B cell (primary cell): Measurements from ENCODE around the gene TXNDC11. TPM values are rescaled to one million over a fixed set of nuclear protein-coding genes. Genes with fewer than 3 reads are reported as not detected.

Experiments
- ATAC-seq: fragments of 200-7000 bp; cut with Tn5 transposase; one replicate; pipeline ENCODE4 v1.10.0; 2021; ENCODE audit warnings: low read depth, mild to moderate bottlenecking, moderate number of reproducible peaks, moderate library complexity
- CTCF ChIA-PET: fragments of 350-600 bp; sonication (Branson Sonifier 250); formaldehyde crosslinking; loops from one replicate; lab custom pipeline; 2021; ENCODE audit warnings: antibody characterized with exemption, inconsistent platforms; lab: Charles Lee
- POLR2A ChIA-PET: fragments of 350-600 bp; sonication (Branson Sonifier 250); formaldehyde crosslinking; loops from one replicate; lab custom pipeline; 2021; ENCODE audit warnings: antibody characterized with exemption; lab: Charles Lee
- DNase-seq: peaks from one replicate; pipeline ENCODE4 v3.0.0; 2013
- H2AFZ ChIP-seq: 2 replicates; pipeline ENCODE4 v1.6.1; 2012; ENCODE audit warnings: mild to moderate bottlenecking, low read depth, low read length; ENCODE audit not compliant: insufficient read depth, poor library complexity, severe bottlenecking
- H3K27ac ChIP-seq, 2 donors: 1 replicate in 1 of 2; 2 replicates in 1 of 2; pipeline ENCODE4 v1.5.1; 2012 to 2013; ENCODE audit warnings: low read length in 2 of 2, mild to moderate bottlenecking in 2 of 2, moderate library complexity in 1 of 2
- H3K27me3 ChIP-seq, 4 experiments: fragments of 200-600 bp in 1 of 4; sonication (generic) in 1 of 4; replicated peaks in 1 of 4; 1 replicate in 2 of 4; 2 replicates in 2 of 4; pipeline versions ENCODE4 v1.6.1 to v1.7.0; 2013 to 2016; ENCODE audit warnings: low read length in 3 of 4, mild to moderate bottlenecking in 2 of 4, mixed read lengths in 1 of 4, moderate library complexity in 1 of 4; ENCODE audit not compliant: insufficient read depth in 4 of 4, control insufficient read depth in 3 of 4; ENCODE audit errors: control extremely low read depth in 1 of 4
- H3K36me3 ChIP-seq, 2 experiments: replicated peaks in 1 of 2; 1 replicate in 1 of 2; 2 replicates in 1 of 2; pipeline versions ENCODE4 v1.6.1 to v1.7.1; 2013; ENCODE audit warnings: low read length in 1 of 2; ENCODE audit not compliant: insufficient read depth in 2 of 2, control insufficient read depth in 1 of 2; ENCODE audit errors: control extremely low read depth in 1 of 2, extremely low read depth in 1 of 2
- H3K4me1 ChIP-seq, 2 donors: fragments of 200-600 bp in 1 of 2; sonication (generic) in 1 of 2; 1 replicate in 1 of 2; 2 replicates in 1 of 2; pipeline versions ENCODE4 v1.5.1 to v1.6.1; 2013 to 2017; ENCODE audit warnings: low read length in 2 of 2; ENCODE audit not compliant: control insufficient read depth in 2 of 2, insufficient read depth in 2 of 2
- H3K4me2 ChIP-seq: replicated peaks from 2 replicates; pipeline ENCODE3; 2012; ENCODE audit warnings: mild to moderate bottlenecking, low read depth, low read length; ENCODE audit not compliant: poor library complexity, severe bottlenecking
- H3K4me3 ChIP-seq, 5 experiments: fragments of 200-600 bp in 1 of 5; sonication (generic) in 1 of 5; 1 replicate in 3 of 5; 2 replicates in 2 of 5; pipeline versions ENCODE4 v1.5.1 to v1.7.0; 2011 to 2016; ENCODE audit warnings: low read length in 4 of 5, mild to moderate bottlenecking in 4 of 5, low read depth in 2 of 5, control low read depth in 1 of 5, moderate library complexity in 1 of 5; ENCODE audit not compliant: insufficient read depth in 1 of 5; ENCODE audit errors: control extremely low read depth in 1 of 5, extremely low read depth in 1 of 5
- H3K79me2 ChIP-seq: fragments of 200-600 bp; sonication (generic); one replicate; pipeline ENCODE4 v1.6.0; 2016; ENCODE audit warnings: low read length; ENCODE audit not compliant: control insufficient read depth, insufficient read depth
- H3K9ac ChIP-seq: fragments of 200-600 bp; sonication (generic); 2 replicates; pipeline ENCODE4 v1.6.1; 2017; ENCODE audit warnings: mild to moderate bottlenecking, low read length, moderate library complexity
- H3K9me3 ChIP-seq, 3 donors: one replicate each; pipeline versions ENCODE4 v1.6.1 to v1.7.1; 2013; ENCODE audit warnings: low read length in 2 of 3; ENCODE audit not compliant: control insufficient read depth in 2 of 3, insufficient read depth in 1 of 3; ENCODE audit errors: control extremely low read depth in 1 of 3
- H4K20me1 ChIP-seq: 2 replicates; pipeline ENCODE4 v1.6.0; 2012; ENCODE audit warnings: mild to moderate bottlenecking, low read length; ENCODE audit not compliant: insufficient read depth, control insufficient read depth, poor library complexity, severe bottlenecking
- H3K27ac Mint-ChIP-seq: one replicate; pipeline ENCODE4 v1.8.0; 2021; ENCODE audit warnings: mixed read lengths
- H3K27me3 Mint-ChIP-seq: one replicate; pipeline ENCODE4 v1.8.0; 2021; ENCODE audit warnings: mixed read lengths
- H3K4me1 Mint-ChIP-seq: one replicate; pipeline ENCODE4 v1.8.0; 2021; ENCODE audit warnings: mixed read lengths
- H3K4me3 Mint-ChIP-seq: one replicate; pipeline ENCODE4 v1.8.0; 2021; ENCODE audit warnings: mixed read lengths
- H3K9me3 Mint-ChIP-seq: one replicate; pipeline ENCODE4 v1.8.0; 2022; ENCODE audit warnings: mixed read lengths; ENCODE audit not compliant: insufficient read depth
- EZH2 ChIP-seq: IDR thresholded peaks from 2 replicates; pipeline ENCODE4 v1.6.1; 2012; ENCODE audit warnings: borderline replicate concordance, low read depth, mild to moderate bottlenecking, moderate library complexity, low read length; ENCODE audit not compliant: insufficient read depth, poor library complexity, severe bottlenecking
- WGBS: methylation state at CpG from one replicate; pipeline ENCODE4 v1.1.5; 2013; ENCODE audit warnings: missing lambda C conversion rate; ENCODE audit not compliant: insufficient coverage; 5-methylcytosine and 5-hydroxymethylcytosine counted together
- intact Hi-C: fragments of 100-400 bp; cut with micrococcal nuclease; formaldehyde crosslinking; loops from one replicate; pipeline ENCODE4 v1.10.0; 2022
- polyA plus RNA-seq: library from polyadenylated mRNA; depleted of rRNA; stranded (reverse); fragments of >200 nt; gene quantifications from 2 replicates; pipeline ENCODE4 v1.2.3, GENCODE V29; 2012
- total RNA-seq, 2 donors: library from RNA; stranded (reverse); fragments of 120-200 nt in 1 of 2; gene quantifications; 1 replicate in 1 of 2; 2 replicates in 1 of 2; pipeline versions ENCODE4 v1.2.3 to v1.2.4, GENCODE V29; 2013 to 2022
- TF ChIP-seq, protein P1 (sequence below): fragments of 200-600 bp; IDR thresholded peaks from one replicate; pipeline ENCODE4 v1.8.0; 2022; ENCODE audit warnings: antibody characterized with exemption, mild to moderate bottlenecking

TXNDC11 gene
- total and polyA plus RNA-seq, 2 donors (not counting 1 experiment from before 2014, with no cell fraction given): 50.2 to 76.9 TPM

DNA sequence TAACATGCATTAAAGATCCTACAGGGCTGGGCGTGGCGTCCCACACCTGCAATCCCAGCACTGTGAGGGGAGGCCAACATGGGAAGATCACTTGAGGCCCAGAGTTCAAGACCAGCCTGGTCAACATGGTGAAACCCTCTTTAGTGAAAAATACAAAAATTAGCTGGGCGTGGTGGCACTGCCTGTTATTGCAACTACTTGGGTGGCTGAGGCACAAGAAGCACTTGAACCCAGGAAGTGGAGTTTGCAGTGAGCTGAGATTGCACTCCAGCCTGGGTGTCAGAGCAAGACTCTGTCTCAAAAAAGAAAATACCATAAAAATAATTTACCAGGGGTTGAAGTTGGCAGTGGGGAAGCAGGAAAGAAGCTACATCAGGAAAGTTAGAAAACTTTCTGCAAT lies 12.9 kb downstream of the TXNDC11 start:
- ChIA-PET POLR2A (no interaction called here), CTCF (interaction anchor here (1.3 to 1.6 kb wide), 2 partner anchors 15 to 198 kb away, joined by 4 to 6 read pairs; no protein-coding TSS in a partner anchor)
- no peak for TF ChIP-seq EZH2
- TF ChIP-seq, protein P1, sequence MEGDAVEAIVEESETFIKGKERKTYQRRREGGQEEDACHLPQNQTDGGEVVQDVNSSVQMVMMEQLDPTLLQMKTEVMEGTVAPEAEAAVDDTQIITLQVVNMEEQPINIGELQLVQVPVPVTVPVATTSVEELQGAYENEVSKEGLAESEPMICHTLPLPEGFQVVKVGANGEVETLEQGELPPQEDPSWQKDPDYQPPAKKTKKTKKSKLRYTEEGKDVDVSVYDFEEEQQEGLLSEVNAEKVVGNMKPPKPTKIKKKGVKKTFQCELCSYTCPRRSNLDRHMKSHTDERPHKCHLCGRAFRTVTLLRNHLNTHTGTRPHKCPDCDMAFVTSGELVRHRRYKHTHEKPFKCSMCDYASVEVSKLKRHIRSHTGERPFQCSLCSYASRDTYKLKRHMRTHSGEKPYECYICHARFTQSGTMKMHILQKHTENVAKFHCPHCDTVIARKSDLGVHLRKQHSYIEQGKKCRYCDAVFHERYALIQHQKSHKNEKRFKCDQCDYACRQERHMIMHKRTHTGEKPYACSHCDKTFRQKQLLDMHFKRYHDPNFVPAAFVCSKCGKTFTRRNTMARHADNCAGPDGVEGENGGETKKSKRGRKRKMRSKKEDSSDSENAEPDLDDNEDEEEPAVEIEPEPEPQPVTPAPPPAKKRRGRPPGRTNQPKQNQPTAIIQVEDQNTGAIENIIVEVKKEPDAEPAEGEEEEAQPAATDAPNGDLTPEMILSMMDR: no peak
- H3K9ac ChIP-seq: no peak overlapping the region
- DNase-seq (no peak), ATAC-seq (no peak)
- H3K4me1 Mint-ChIP-seq: peaks cover 18% of the 10 kb centered on the region
- WGBS: 92% methylated on average over 2 of the region's 3 CpGs
- no peak overlapping the region for H3K27ac ChIP-seq
- H3K4me1 ChIP-seq: peaks cover 4 to 7% of the 10 kb centered on the region in 2 donors
- no peak overlapping the region for H3K4me3 Mint-ChIP-seq
- H3K27me3 ChIP-seq: no peaks in the 10 kb centered on the region
- no peak overlapping the region for H3K4me2 ChIP-seq
- intact Hi-C loops: no loop called here
- no peaks in the 10 kb centered on the region for H3K9me3 Mint-ChIP-seq
- H3K27ac Mint-ChIP-seq: no peak overlapping the region
- no peak overlapping the region for H3K4me3 ChIP-seq
- H3K79me2 ChIP-seq: peaks cover 59% of the 10 kb centered on the region
- no peaks in the 10 kb centered on the region for H4K20me1 ChIP-seq
- H2AFZ ChIP-seq: no peak overlapping the region
- H3K36me3 ChIP-seq: peaks cover 12 to 79% of the 10 kb centered on the region in 2 experiments
- H3K9me3 ChIP-seq: no peaks in the 10 kb centered on the region
- H3K27me3 Mint-ChIP-seq: no peaks in the 10 kb centered on the region

DNA sequence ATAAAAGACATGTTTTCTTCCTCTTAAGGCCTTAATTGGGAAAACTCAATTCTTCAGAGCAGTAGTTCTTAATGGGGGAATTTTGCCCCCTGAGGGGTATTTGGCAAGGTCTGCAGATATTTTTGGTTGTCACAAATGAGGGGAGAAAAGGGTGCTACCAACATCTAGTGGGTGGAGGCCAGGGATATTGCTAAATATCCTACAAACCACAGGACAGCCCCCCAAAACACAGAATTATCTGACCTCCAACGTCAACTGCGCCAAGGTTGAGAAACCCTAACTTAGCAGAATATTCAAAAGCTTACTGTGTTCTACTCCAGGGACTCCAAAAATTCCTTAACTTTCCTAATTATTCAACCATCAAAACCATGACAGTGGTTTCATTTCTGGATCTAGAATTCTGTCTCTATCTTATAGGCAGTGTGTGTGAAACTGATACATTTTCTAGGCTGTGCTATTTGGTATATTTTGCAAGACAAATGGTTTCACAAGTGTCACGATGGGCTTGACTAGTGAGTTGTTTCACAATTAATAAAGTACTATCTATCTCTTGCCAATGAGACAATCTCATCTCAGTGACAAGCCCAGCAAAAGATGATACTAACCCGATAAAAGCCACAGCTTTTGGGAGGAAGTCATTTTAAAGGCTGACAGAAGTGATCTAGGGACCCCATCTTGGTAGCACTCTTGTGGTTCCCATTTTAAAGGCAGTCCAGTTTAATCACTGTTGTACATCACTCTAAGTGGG lies 14.7 kb downstream of the TXNDC11 start:
- ATAC-seq (no peak), DNase-seq (no peak)
- no peaks in the 10 kb centered on the region for H3K9me3 ChIP-seq
- no peak for TF ChIP-seq EZH2
- TF ChIP-seq, protein P1: no peak
- Mint-ChIP-seq H3K4me1 (peaks cover 6% of the 10 kb centered on the region), H3K4me3 (no peak overlapping the region), H3K27me3 (no peaks in the 10 kb centered on the region), H3K9me3 (no peaks in the 10 kb centered on the region), H3K27ac (no peak overlapping the region)
- no peak overlapping the region for H3K9ac ChIP-seq
- H3K27me3 ChIP-seq: no peaks in the 10 kb centered on the region
- no peaks in the 10 kb centered on the region for H3K4me1 ChIP-seq
- H3K27ac ChIP-seq: no peak overlapping the region
- no peak overlapping the region for H3K4me3 ChIP-seq
- H2AFZ ChIP-seq: no peak overlapping the region
- H3K79me2 ChIP-seq: peaks cover 55% of the 10 kb centered on the region
- H3K4me2 ChIP-seq: no peak overlapping the region
- WGBS: 73% methylated on average over 3 of the region's 4 CpGs
- peaks cover 12 to 77% of the 10 kb centered on the region in 2 experiments for H3K36me3 ChIP-seq
- CTCF ChIA-PET: interaction anchor here (1.2 kb wide), 1 partner anchor 10 kb away, joined by 3 read pairs; no protein-coding TSS in a partner anchor
- intact Hi-C loops: no loop called here
- POLR2A ChIA-PET: no interaction called here
- H4K20me1 ChIP-seq: peaks cover 4% of the 10 kb centered on the region
